ENCODE results near the gene KIFC1.
"Not testable (repeated sequence)": the region's sequence is repeated elsewhere in the genome, so short reads cannot be mapped to it uniquely, and the experiment has no call there.

The KIFC1 gene

GRCh38 chr6:33359331-33359730 is 32.3 kb upstream of the KIFC1 start:
- FAIRE-seq (no peak), DNase-seq (ENCODE audit: insufficient read length, low spot score) (no peak)

GRCh38 chr6:33363486-33363885 is 28.1 kb upstream of the KIFC1 start:
- not testable (repeated sequence) for FAIRE-seq; DNase-seq (ENCODE audit: insufficient read length, low spot score)

More at GRCh38 chr6:33359331-33359730, 32.3 kb upstream of the KIFC1 start:
- TF ChIP-seq CTCF (IDR thresholded peaks at IDR 0.05; ENCODE audit: insufficient read depth, missing control alignments): no peak

- not testable (repeated sequence) for FAIRE-seq; DNase-seq (ENCODE audit: insufficient read length, low spot score)
Measured at GRCh38 chr6:33364475-33365205, 27.0 kb upstream of the KIFC1 start.

- DNase-seq (ENCODE audit: insufficient read length, low spot score); FAIRE-seq: not testable (repeated sequence)
Measured at GRCh38 chr6:33365206-33365971, 26.2 kb upstream of the KIFC1 start.

- no peak for TF ChIP-seq CTCF (IDR thresholded peaks at IDR 0.05; ENCODE audit: insufficient read depth, missing control alignments)
- DNase-seq (ENCODE audit: insufficient read length, low spot score) (no peak), FAIRE-seq (no peak)
Measured at GRCh38 chr6:33367009-33367714, 24.5 kb upstream of the KIFC1 start.

GRCh38 chr6:33367715-33368025 is 24.0 kb upstream of the KIFC1 start:
- not testable (repeated sequence) for FAIRE-seq; DNase-seq (ENCODE audit: insufficient read length, low spot score)

- DNase-seq (ENCODE audit: insufficient read length, low spot score); FAIRE-seq: not testable (repeated sequence)
Measured at GRCh38 chr6:33371901-33372300, 19.7 kb upstream of the KIFC1 start.

- TF ChIP-seq CTCF (IDR thresholded peaks at IDR 0.05; ENCODE audit: insufficient read depth, missing control alignments): no peak
- DNase-seq (ENCODE audit: insufficient read length, low spot score) (no peak), FAIRE-seq (no peak)
Measured at GRCh38 chr6:33372526-33373123, 19.0 kb upstream of the KIFC1 start.

GRCh38 chr6:33373960-33374910 is 17.4 kb upstream of the KIFC1 start:
- DNase-seq (ENCODE audit: insufficient read length, low spot score) (no peak), FAIRE-seq (no peak)
- TF ChIP-seq CTCF (IDR thresholded peaks at IDR 0.05; ENCODE audit: insufficient read depth, missing control alignments): no peak

All from D721Med (cell line).